AG09319 (cell line): Measurements from ENCODE around the gene SHE.
"Not testable (repeated sequence)": the region's sequence is repeated elsewhere in the genome, so short reads cannot be mapped to it uniquely, and the experiment has no call there.

ENCODE experiments used
- DNase-seq: peaks from one replicate; pipeline ENCODE4 v3.0.0-alpha.2; 2010; ENCODE audit warnings: low read depth; ENCODE audit errors: extremely low read depth
- TF ChIP-seq, protein P1 (sequence below): IDR thresholded peaks from 2 replicates; pipeline ENCODE4 v1.5.1; 2011; ENCODE audit warnings: low read depth, mild to moderate bottlenecking, inconsistent platforms, low read length, moderate library complexity

The SHE gene

GRCh38 chr1:154496383-154496782 lies 5.8 kb downstream of the SHE start:
- TF ChIP-seq, protein P1, sequence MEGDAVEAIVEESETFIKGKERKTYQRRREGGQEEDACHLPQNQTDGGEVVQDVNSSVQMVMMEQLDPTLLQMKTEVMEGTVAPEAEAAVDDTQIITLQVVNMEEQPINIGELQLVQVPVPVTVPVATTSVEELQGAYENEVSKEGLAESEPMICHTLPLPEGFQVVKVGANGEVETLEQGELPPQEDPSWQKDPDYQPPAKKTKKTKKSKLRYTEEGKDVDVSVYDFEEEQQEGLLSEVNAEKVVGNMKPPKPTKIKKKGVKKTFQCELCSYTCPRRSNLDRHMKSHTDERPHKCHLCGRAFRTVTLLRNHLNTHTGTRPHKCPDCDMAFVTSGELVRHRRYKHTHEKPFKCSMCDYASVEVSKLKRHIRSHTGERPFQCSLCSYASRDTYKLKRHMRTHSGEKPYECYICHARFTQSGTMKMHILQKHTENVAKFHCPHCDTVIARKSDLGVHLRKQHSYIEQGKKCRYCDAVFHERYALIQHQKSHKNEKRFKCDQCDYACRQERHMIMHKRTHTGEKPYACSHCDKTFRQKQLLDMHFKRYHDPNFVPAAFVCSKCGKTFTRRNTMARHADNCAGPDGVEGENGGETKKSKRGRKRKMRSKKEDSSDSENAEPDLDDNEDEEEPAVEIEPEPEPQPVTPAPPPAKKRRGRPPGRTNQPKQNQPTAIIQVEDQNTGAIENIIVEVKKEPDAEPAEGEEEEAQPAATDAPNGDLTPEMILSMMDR: no peak
- DNase-seq: no peak

DNA sequence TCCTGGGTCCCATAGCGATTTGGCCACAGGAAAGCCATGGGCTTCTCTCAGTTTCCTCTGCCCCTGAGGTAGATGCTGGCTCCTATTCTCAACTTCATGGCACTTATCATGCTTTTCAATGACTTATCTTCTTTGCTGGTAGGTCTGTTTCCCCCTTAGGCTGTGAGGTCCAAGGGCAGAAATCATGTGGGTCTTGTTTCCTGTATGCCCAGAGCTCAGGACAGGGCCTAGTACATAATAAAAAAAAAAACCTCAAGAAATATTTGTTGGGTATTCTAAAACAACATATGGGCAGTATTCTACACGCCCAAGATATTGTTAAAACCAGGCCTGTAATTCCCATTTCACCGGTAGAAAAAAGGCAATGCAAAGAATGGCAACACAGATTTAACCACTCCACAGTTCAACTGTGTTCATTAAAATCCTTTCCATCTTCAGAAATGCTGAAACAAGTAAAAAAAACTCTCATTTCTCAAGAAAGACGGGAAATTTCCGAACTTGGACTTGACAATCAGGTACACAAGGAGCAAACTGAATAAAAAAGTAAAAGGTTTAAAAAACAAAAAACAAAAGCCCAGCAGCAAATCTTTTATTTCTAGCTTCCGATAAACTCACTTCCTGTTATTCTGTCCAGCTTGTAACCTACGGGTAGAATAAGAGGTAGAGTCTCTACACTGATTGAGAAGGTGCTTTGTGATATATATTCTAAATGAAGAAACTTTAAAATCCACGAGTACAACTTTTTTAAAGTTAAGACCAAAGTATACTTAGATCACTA lies 6.5 kb downstream of the SHE start:
- no peak for DNase-seq
- TF ChIP-seq, protein P1: no peak

DNA sequence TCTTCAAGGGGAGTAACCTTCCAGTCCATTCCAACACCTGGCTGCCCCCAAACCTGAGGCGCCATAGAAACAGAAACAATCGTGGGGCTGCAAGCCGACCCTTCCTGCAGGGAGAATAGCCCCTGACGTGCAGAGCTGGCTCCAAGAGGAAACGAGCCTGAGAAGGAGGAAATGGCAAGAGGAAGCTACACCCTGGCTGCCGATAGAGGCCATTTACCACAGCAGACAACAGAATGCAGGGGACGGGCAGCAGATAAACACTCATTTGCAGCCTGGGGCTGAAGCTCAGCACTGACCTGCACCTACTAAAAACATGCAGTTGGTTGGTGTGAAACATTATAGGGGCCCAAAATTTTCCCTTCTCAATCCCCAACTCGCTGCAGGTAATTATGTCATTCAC lies 8.9 kb downstream of the SHE start:
- no peak for DNase-seq
- TF ChIP-seq, protein P1: no peak

GRCh38 chr1:154492115-154492514 lies 10.1 kb downstream of the SHE start:
- DNase-seq: no peak
- TF ChIP-seq, protein P1: no peak

DNA sequence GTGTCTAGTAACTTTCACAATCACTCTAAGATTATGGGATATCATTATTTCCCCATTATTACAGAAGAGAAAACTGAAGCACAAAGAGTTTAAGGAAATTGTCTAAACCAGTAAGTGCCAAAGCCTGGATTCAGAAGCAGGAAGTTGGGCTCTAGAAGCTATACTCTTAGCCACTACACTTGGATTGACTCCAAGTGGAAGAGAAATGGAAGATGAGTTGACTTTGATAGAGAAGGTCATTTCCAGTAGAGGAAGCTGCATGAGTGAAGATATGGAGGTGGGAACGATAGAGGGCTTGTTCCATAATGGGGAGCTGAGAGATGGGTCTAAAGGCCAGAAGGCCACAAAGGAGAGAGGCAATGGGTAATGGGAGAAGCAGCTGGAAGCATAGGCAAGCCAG lies 11.9 kb downstream of the SHE start:
- TF ChIP-seq, protein P1: no peak
- DNase-seq: no peak

GRCh38 chr1:154489695-154490274 lies 12.4 kb downstream of the SHE start:
- no peak for DNase-seq
- TF ChIP-seq, protein P1: no peak

GRCh38 chr1:154488922-154489321 lies 13.3 kb downstream of the SHE start:
- TF ChIP-seq, protein P1: no peak
- DNase-seq: no peak

- not testable (repeated sequence) for DNase-seq
Observed at GRCh38 chr1:154486756-154487155, 15.5 kb downstream of the SHE start.
